ENCODE results near the gene DNASE1L1.

DNA sequence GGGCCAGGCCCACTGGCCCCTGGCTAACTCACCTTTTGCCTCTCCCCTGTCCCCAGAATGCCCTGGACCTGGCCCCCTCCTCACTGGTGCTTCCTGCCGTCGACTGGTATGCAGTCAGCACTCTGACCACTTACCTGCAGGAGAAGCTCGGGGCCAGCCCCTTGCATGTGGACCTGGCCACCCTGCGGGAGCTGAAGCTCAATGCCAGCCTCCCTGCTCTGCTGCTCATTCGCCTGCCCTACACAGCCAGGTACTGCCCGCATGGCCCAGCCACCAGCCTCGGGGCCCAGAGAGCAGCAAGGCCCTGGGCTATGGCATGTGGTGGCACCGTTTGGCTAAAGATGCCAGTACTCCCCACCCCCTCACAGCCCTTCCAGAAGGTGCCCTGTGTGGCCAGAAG is 23.2 kb upstream of the DNASE1L1 start:
- TF ChIP-seq, protein P1, sequence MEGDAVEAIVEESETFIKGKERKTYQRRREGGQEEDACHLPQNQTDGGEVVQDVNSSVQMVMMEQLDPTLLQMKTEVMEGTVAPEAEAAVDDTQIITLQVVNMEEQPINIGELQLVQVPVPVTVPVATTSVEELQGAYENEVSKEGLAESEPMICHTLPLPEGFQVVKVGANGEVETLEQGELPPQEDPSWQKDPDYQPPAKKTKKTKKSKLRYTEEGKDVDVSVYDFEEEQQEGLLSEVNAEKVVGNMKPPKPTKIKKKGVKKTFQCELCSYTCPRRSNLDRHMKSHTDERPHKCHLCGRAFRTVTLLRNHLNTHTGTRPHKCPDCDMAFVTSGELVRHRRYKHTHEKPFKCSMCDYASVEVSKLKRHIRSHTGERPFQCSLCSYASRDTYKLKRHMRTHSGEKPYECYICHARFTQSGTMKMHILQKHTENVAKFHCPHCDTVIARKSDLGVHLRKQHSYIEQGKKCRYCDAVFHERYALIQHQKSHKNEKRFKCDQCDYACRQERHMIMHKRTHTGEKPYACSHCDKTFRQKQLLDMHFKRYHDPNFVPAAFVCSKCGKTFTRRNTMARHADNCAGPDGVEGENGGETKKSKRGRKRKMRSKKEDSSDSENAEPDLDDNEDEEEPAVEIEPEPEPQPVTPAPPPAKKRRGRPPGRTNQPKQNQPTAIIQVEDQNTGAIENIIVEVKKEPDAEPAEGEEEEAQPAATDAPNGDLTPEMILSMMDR (IDR thresholded peaks at IDR 0.05; ENCODE audit: low read depth, low read length): no peak
- no peak for TF ChIP-seq MYC (IDR thresholded peaks at IDR 0.05; ENCODE audit: low read depth, low read length)
